Immature natural killer cell (primary cell): ENCODE data around the gene NANOGP8. TPM values are rescaled to one million over a fixed set of nuclear protein-coding genes. Genes with fewer than 3 reads are reported as not detected.
A peak's percentile ranks its signal among the peaks of the same experiment; 100 is the strongest.
"Not testable (repeated sequence)": the region's sequence is repeated elsewhere in the genome, so short reads cannot be mapped to it uniquely, and the experiment has no call there.

Experiments
- DNase-seq, 3 donors: peaks; one replicate each; pipeline ENCODE4 v3.0.0; 2022; ENCODE audit warnings: mixed read lengths in 1 of 3
- H3K27ac Mint-ChIP-seq, 6 donors: one replicate each; pipeline ENCODE4 v1.8.0; 2020; ENCODE audit warnings: mixed read lengths in 6 of 6, mild to moderate bottlenecking in 5 of 6, inconsistent platforms in 4 of 6, moderate library complexity in 3 of 6
- H3K27me3 Mint-ChIP-seq, 3 donors: one replicate each; pipeline ENCODE4 v1.8.0; 2020 to 2021; ENCODE audit warnings: low read depth in 3 of 3, mild to moderate bottlenecking in 3 of 3, mixed read lengths in 3 of 3, moderate library complexity in 3 of 3, inconsistent platforms in 1 of 3
- H3K36me3 Mint-ChIP-seq, 3 donors: one replicate each; pipeline ENCODE4 v1.8.0; 2020; ENCODE audit warnings: mixed read lengths in 3 of 3, inconsistent platforms in 2 of 3, mild to moderate bottlenecking in 2 of 3
- H3K4me1 Mint-ChIP-seq, 2 donors: one replicate each; pipeline ENCODE4 v1.8.0; 2020; ENCODE audit warnings: inconsistent platforms in 2 of 2, mild to moderate bottlenecking in 2 of 2, mixed read lengths in 2 of 2, moderate library complexity in 1 of 2
- H3K4me3 Mint-ChIP-seq, 5 donors: one replicate each; pipeline ENCODE4 v1.8.0; 2020; ENCODE audit warnings: mild to moderate bottlenecking in 5 of 5, mixed read lengths in 5 of 5, inconsistent platforms in 3 of 5, moderate library complexity in 3 of 5
- H3K9me3 Mint-ChIP-seq, 6 donors: one replicate each; pipeline ENCODE4 v1.8.0; 2020; ENCODE audit warnings: mild to moderate bottlenecking in 6 of 6, mixed read lengths in 6 of 6, inconsistent platforms in 4 of 6, moderate library complexity in 3 of 6
- polyA plus RNA-seq, 3 donors: library from polyadenylated mRNA; unstranded; fragments of 300-500 nt; fragmentation: Illumina TruSeq; gene quantifications; one replicate each; pipeline ENCODE4 v1.2.3, GENCODE V29; 2021

The NANOGP8 gene
- polyA plus RNA-seq, 3 donors from 2014 or later, result not detected

DNA sequence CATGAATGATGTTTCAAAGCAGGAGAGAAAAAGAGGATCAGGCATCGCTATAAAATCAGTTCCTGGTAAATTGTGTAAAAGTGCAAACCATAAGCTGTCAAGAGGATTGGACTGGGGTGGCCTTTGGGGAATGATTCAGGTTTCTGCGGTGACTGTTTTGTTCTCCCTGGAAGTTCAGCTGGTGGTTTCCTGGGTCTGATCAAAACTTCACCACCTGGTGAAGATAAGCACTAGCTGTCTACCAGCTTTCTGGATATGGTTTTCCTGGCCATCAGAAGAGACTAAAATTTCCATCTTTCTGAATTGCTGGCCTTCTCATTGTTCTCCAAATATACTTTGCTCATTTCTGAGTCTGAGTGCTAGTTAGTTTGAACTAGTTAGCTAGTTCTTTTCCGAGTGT, 2.7 kb upstream of the NANOGP8 start:
- no peak for DNase-seq
- Mint-ChIP-seq H3K27me3 (peaks cover 0 to 1% (median under 1%) of the 10 kb centered on the region in 3 donors), H3K36me3 (no peaks in the 10 kb centered on the region), H3K4me3 (no peak overlapping the region), H3K9me3 (peaks cover 0 to 6% (median 0%) of the 10 kb centered on the region in 6 donors), H3K4me1 (no peaks in the 10 kb centered on the region), H3K27ac (no peak overlapping the region)

DNA sequence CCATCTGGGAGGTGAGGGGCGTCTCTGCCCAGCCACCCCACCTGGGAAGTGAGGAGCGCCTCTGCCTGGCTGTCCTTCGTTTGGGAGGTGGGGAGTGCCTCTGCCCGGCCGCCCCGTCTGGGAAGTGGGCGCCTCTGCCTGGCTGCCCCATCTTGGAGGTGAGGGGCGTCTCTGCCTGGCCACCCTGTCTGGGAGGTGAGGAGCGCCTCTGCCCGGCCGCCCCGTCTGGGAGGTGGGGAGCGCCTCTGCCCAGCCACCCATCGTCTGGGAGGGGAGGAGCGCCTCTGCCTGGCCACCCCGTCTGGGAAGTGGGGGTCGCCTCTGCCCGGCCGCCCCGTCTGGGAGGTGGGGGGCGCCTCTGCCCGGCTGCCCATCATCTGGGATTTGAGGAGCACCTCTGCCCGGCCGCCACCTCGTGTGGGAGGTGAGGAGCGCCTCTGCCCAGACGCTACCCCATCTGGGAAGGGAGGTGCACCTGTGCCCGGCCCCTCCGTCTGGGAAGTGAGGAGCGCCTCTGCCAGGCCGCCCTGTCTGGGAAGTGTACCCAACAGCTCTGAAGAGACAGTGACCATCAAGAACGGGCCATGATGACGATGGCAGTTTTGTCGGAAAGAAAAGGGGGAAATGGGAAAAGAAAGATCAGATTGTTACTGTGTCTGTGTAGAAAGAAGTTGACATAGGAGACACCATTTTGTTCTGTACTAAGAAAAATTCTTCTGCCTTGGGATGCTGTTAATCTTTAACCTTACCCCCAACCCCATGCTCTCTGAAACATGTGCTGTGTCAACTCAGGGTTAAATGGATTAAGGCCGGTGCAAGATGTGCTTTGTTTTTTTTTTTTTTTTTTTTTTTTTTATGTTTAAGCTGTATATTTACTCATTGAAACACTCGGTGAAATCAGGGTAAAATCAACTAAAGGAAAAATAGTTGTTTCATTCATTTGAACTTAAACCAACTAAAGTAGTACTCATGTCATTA, 2.4 kb downstream of the NANOGP8 start:
- not testable (repeated sequence) for H3K4me1 Mint-ChIP-seq, H3K27ac Mint-ChIP-seq, H3K4me3 Mint-ChIP-seq, DNase-seq, H3K9me3 Mint-ChIP-seq, H3K36me3 Mint-ChIP-seq, H3K27me3 Mint-ChIP-seq

DNA sequence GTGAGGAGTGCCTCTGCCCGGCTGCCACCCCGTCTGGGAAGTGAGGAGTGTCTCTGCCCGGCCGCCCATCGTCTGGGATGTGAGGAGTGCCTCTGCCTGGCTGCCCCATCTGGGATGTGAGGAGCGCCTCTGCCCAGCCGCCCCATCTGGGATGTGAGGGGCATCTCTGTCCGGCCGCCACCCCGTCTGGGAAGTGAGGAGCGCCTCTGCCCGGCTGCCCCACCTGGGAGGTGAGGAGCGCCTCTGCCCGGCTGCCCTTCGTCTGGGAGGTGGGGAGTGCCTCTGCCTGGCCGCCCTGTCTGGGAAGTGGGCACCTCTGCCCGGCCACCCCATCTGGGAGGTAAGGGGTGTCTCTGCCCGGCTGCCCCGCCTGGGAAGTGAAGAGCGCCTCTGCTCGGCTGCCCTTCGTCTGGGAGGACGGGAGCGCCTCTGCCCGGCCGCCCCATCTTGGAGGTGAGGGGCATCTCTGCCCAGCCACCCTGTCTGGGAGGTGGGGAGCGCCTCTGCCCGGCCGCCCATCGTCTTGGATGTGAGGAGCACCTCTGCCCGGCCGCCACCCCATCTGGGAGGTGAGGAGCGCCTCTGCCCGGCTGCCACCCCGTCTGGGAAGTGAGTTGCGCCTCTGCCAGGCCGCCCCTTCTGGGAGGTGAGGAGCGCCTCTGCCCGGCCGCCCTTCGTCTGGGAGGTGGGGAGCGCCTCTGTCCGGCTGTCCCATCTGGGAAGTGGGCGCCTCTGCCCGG, 3.3 kb downstream of the NANOGP8 start:
- not testable (repeated sequence) for H3K9me3 Mint-ChIP-seq, H3K4me1 Mint-ChIP-seq, H3K27me3 Mint-ChIP-seq

DNA sequence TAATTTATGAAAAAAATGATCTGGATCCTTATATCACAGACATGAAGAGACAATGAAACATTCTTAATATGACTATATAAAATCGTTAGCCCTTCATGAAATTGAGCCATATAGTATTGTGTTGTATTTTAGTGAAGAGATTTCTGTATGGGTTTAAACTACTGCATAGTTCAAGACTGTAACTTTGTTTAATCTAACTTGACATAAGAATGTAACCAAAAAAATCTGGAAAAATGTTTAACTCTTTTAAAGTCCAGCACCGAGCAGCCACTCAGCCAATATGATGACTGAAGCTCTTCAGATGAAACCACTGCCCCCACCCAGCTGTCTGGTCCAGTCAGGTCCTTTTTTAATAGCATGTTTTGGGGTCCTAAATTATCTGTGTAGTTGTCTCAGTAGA, 4.9 kb downstream of the NANOGP8 start:
- no peaks in the 10 kb centered on the region for H3K9me3 Mint-ChIP-seq
- no peaks in the 10 kb centered on the region for H3K4me1 Mint-ChIP-seq
- no peak overlapping the region for H3K4me3 Mint-ChIP-seq
- no peaks in the 10 kb centered on the region for H3K36me3 Mint-ChIP-seq
- H3K27ac Mint-ChIP-seq, result no peak overlapping the region
- no peak for DNase-seq
- H3K27me3 Mint-ChIP-seq, result peaks cover 0 to 2% (median 1%) of the 10 kb centered on the region in 3 donors

More for the DNA sequence above, 3.3 kb downstream of the NANOGP8 start:
- not testable (repeated sequence) for H3K27ac Mint-ChIP-seq, DNase-seq, H3K36me3 Mint-ChIP-seq, H3K4me3 Mint-ChIP-seq

DNA sequence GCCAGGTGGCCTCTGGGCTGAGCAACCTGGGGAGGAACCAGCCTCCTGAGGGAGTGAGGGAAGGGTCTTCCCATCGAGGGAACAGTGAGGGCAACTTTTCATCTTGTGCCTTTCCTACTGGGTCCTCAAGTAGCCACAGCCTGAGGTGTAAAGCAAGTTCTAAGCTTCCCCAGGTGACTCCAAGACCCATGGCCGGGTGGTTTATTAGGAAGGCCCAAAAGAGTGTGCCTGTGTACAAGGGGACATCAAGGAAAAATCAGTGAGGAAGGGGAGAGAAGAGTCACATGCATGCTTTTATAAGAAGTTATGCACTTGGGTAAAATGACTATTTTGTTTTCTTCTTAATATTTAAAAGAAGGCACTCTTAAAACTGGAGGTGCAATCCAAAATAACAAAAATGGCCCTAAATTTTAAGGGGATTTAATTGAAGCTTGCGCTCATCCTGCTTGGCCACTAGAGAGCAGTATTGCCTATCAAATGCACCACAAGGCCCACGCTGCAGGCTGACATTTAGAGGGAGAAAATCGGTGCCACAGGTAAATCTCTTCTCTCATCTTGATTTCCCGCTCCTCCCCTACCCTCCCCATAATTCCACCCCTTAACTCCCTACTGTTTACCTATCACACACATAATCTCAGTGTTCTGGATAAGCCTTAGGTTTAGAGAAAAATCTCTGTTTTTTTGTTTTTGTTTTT, 6.7 kb downstream of the NANOGP8 start:
- Mint-ChIP-seq H3K27me3 (peaks cover 0 to 2% (median 0%) of the 10 kb centered on the region in 3 donors), H3K4me3 (no peak overlapping the region), H3K4me1 (no peaks in the 10 kb centered on the region), H3K36me3 (no peaks in the 10 kb centered on the region), H3K9me3 (peaks cover 0 to 1% (median 0%) of the 10 kb centered on the region in 6 donors), H3K27ac (no peak overlapping the region)
- peak in 2 of 3 donors; percentile 4 to 21 for DNase-seq

DNA sequence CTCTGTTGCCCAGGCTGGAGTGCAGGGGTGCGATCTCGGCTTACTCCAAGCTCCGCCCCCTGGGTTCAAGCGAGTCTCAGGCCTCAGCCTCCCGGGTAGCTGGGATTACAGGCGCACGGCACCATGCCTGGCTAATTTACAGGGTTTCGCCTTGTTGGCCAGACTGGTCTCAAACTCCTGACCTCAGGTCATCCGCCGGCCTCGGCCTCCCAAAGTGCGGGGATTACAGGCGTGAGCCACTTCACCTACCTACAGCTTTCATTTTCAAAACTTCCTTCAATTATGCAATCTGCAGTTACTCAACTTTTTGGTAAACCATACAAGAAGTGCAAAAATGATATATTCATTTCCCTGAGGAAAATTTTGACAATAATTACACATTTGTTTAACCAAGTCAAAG, 14.0 kb downstream of the NANOGP8 start:
- H3K36me3 Mint-ChIP-seq, result no peaks in the 10 kb centered on the region
- DNase-seq, result no peak
- H3K4me3 Mint-ChIP-seq, result no peak overlapping the region
- peaks cover 0 to 3% (median 0%) of the 10 kb centered on the region in 3 donors for H3K27me3 Mint-ChIP-seq
- H3K9me3 Mint-ChIP-seq, result peaks cover 0 to 3% (median 0%) of the 10 kb centered on the region in 6 donors
- H3K27ac Mint-ChIP-seq, result no peak overlapping the region
- H3K4me1 Mint-ChIP-seq, result no peaks in the 10 kb centered on the region

DNA sequence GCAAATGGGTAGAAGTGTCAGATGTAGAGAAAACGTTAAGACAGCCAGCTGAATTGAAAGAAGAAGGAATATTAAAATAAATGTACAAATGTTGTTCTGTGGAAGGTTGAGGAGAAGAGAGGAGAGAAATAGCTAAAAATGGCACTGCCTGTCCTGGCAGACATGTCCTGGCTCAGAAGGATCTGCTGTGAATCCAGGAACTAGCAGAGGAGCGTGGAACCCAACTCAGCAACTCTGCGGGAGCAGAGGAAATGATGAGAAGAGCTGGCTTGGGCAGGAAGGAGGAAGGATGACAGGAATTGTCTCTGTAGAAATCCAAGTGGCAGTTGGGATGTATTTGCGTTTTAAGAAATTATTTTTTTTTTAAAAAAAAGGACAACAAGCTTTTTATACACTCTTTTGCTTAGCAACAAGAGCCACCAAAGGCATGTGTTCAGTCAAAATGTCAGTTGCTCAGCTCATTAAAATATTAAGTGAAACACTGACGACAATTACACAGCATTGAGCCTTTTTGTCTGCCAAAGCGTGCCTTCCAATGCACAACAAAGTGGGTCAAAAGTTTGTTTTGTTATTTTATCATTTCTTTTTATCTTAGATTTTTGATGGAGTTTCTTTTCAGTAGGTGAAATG, 16.1 kb downstream of the NANOGP8 start:
- Mint-ChIP-seq H3K4me3 (no peak overlapping the region), H3K27me3 (peaks cover 0 to 3% (median 0%) of the 10 kb centered on the region in 3 donors), H3K4me1 (no peaks in the 10 kb centered on the region), H3K36me3 (no peaks in the 10 kb centered on the region), H3K9me3 (peaks cover 0 to 2% (median 0%) of the 10 kb centered on the region in 6 donors), H3K27ac (no peak overlapping the region)
- DNase-seq, result no peak

DNA sequence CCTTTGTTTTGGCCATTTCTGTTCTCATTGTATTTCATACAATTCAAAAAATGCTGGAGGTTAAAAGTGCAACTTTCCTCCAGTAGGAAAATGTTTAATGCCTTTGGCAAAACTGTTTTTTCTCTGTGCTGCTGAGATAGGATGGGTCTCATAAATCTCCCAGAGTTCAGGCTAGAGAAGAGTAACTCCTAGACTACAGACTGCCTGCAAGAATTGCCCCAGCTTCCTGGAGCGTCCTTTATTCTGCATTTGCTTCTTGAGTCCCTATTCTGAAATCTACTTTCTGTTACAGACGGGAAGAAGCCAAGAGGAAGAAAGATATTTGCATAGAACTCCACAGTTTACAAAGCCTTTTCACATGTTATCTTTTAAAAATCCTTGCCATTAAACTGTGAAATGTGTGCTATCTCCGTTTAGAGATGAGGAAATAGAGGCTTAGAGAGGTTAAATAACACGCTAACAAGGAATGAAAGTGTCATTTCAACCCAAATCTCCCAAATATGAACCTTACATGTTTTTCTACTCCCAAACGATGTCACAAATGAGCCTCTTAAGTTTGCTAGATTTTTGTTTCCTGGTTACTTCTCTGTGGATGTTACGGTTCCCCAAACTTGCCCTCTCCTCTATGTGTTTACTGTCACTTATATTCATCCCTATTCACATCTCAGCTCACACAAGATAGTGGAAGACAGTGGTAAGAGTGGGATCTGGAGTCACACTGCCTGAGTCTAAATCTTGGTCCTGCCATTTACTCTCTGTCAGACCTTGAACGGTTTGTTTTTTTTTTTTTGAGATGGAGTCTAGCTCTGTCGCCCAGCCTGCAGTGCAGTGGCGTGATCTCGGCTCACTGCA, 17.4 kb downstream of the NANOGP8 start:
- Mint-ChIP-seq H3K27ac (no peak overlapping the region), H3K4me3 (no peak overlapping the region), H3K4me1 (no peaks in the 10 kb centered on the region), H3K36me3 (no peaks in the 10 kb centered on the region), H3K9me3 (peaks cover 0 to 2% (median 0%) of the 10 kb centered on the region in 6 donors), H3K27me3 (peaks cover 0 to 3% (median 0%) of the 10 kb centered on the region in 3 donors)
- DNase-seq, result no peak

DNA sequence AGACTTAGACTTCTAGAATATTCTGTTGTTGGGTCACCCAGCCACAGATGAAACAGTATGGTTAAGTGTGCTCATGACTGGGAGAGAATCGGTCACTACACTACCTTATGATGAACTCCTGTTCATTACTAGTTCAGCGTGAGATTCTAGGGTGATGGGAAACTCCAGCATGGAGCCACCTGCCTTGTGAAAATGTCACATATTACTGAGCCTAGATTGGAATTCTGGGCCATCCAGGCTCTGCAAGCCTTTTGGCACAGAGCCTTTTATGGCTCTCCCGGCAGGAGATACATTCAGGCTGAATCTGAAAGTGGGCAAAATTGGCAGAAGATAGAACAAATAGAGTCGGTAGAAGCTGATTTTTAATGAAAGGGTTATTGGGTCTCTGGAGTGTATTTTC, 19.0 kb downstream of the NANOGP8 start:
- H3K4me1 Mint-ChIP-seq, result no peaks in the 10 kb centered on the region
- H3K27me3 Mint-ChIP-seq, result peaks cover 0 to 3% (median 1%) of the 10 kb centered on the region in 3 donors
- H3K9me3 Mint-ChIP-seq, result peaks cover 0 to 2% (median 0%) of the 10 kb centered on the region in 6 donors
- no peak for DNase-seq
- no peak overlapping the region for H3K27ac Mint-ChIP-seq
- no peak overlapping the region for H3K4me3 Mint-ChIP-seq
- no peaks in the 10 kb centered on the region for H3K36me3 Mint-ChIP-seq

DNA sequence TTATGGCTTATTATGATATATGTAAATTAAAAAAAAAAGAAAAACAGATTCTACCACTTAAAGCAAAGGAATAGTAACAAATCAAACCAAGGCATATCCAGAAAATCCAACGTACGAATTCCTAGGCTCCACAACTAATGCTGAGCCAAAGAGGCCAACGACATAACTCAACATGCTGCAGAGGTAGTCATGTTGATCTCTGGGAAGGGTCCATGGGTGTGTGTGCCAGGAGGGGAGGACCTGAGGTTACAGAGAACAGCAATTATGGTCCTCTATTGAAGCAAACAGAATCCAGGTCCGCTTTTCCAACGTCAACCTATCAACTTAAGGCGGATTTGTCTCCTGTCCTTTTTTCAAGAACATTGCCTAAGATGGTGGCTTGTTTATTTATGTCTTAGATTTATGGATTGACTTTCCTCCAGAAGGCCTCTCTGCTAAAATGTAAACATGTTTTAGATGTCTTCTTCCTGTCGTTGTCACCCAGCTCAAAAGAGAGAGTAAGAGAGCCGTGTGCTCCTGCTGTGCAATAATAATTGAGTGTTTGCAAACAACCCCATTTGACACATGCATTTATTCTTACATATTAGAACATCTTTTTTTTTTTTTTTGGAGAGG, 20.4 kb downstream of the NANOGP8 start:
- H3K4me1 Mint-ChIP-seq, result no peaks in the 10 kb centered on the region
- H3K36me3 Mint-ChIP-seq, result no peaks in the 10 kb centered on the region
- no peak overlapping the region for H3K4me3 Mint-ChIP-seq
- peaks cover 0 to 2% (median 0%) of the 10 kb centered on the region in 6 donors for H3K9me3 Mint-ChIP-seq
- peaks cover 0 to 3% (median 1%) of the 10 kb centered on the region in 3 donors for H3K27me3 Mint-ChIP-seq
- H3K27ac Mint-ChIP-seq, result no peak overlapping the region
- no peak for DNase-seq

DNA sequence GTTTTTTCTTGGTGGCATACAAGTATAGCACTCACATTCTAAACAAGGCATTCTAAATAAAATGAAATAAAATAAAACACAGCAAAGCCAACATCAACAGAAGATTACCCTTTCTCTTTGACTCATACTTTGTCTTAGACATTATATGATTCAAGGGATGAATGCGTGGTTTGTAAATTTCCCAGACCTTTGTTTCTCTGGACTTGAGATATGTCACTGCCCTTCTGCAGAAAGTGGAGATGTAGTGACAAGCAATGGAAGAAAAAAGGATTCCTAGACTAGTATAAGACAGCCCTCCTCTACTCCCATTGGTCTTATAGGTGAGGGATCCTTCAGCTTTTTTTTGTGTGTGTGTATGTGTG, 22.4 kb downstream of the NANOGP8 start:
- Mint-ChIP-seq H3K27ac (no peak overlapping the region), H3K4me3 (no peak overlapping the region), H3K27me3 (peaks cover 0 to 3% (median 1%) of the 10 kb centered on the region in 3 donors), H3K36me3 (no peaks in the 10 kb centered on the region), H3K4me1 (no peaks in the 10 kb centered on the region), H3K9me3 (peaks cover 0 to 2% (median 0%) of the 10 kb centered on the region in 6 donors)
- DNase-seq, result no peak
